ENCODE data around the gene RRP1. TPM values are rescaled to one million over a fixed set of nuclear protein-coding genes. Genes with fewer than 3 reads are reported as not detected.

RRP1 gene
- total and polyA plus RNA-seq, 2 of the 13 experiments (the other 11 are each of a cell fraction or from before 2014, with no cell fraction given) = 20.1 to 35.1 TPM

GRCh38 chr21:43779660-43780059, 9.7 kb upstream of the RRP1 start:
- in situ Hi-C loops (cut with HindIII; ENCODE audit: extremely low pct_ligation_motif_present, low pct_unique_long_range_greater_than_20kb) (no loop called here), intact Hi-C loops (cut with micrococcal nuclease; ENCODE audit: unreplicated experiment) (loop anchor here (10.0 kb wide), 1 partner anchor 75 kb away; no protein-coding TSS in a partner anchor)
- Histone ChIP-seq H3K79me2 (ENCODE audit: insufficient read depth, low read length) (peaks cover 12% of the 10 kb centered on the region), H3K4me2 (ENCODE audit: low read depth, low read length) (peak overlapping the region; percentile 61; the same call in 1 of the 2 replicates), H4K20me1 (ENCODE audit: insufficient read depth, low read length) (no peaks in the 10 kb centered on the region), H3K9me3 (ENCODE audit: low read length) (no peaks in the 10 kb centered on the region), H3K4me3 (replicated peaks in 1 of 3; ENCODE audit: insufficient read depth in 1 of 3, low read depth in 2 of 3, low read length in 3 of 3) (peak overlapping the region in 1 of 3 experiments; percentile 20; a peak in 1 of 6 replicates), H2AFZ (ENCODE audit: low read length) (no peak overlapping the region), H3K4me1 (ENCODE audit: insufficient read depth, low read length) (peaks cover 84% of the 10 kb centered on the region), H3K27ac (ENCODE audit: extremely low read length, insufficient read depth, low read length) (no peak overlapping the region), H3K36me3 (replicated peaks in 1 of 2; ENCODE audit: control insufficient read depth in 1 of 2, insufficient read depth in 2 of 2, low read length in 2 of 2) (no peaks in the 10 kb centered on the region; a peak in 1 of 5 replicates), H3K27me3 (ENCODE audit: control insufficient read depth in 1 of 2, insufficient read depth in 2 of 2, low read length in 2 of 2) (no peaks in the 10 kb centered on the region), H3K9ac (ENCODE audit: insufficient read depth, low read depth, low read length) (no peak overlapping the region)
- POLR2A ChIA-PET = interaction anchor here (1.7 kb wide), 1 partner anchor 51 kb away, joined by 7 read pairs; no protein-coding TSS in a partner anchor
- FAIRE-seq (no peak), ATAC-seq (no peak), DNase-seq (ENCODE audit: low spot score) (no peak)
- CTCF ChIA-PET (ENCODE audit: low intra/inter-chr PET ratio, low total read pairs) = no interaction called here
- BruUV-seq (replicated peaks) = no TSS peak
- 17% methylated on average over 5 of the region's 5 CpGs for WGBS (ENCODE audit: low lambda C conversion rate)
- peak; percentile 35; the same call in 1 of the 2 replicates for TF ChIP-seq MAX (IDR thresholded peaks at IDR 0.05)
- TF ChIP-seq NAIF1 (CRISPR knock-in tag; IDR thresholded peaks at IDR 0.05; ENCODE audit: borderline replicate concordance) = no peak
- no peak for TF ChIP-seq ZHX1 (CRISPR knock-in tag; IDR thresholded peaks at IDR 0.05; ENCODE audit: low read depth)
- TF ChIP-seq THYN1 (CRISPR knock-in tag; IDR thresholded peaks at IDR 0.05; ENCODE audit: borderline replicate concordance, low read depth) = no peak
- TF ChIP-seq ZNF768 (CRISPR knock-in tag; IDR thresholded peaks at IDR 0.05) = peak; percentile 93
- TF ChIP-seq TFAP4 (IDR thresholded peaks at IDR 0.05; ENCODE audit: borderline replicate concordance, low read depth) = peak; percentile 43; the same call in 1 of the 2 replicates
- TF ChIP-seq MED1 (CRISPR knock-in tag; IDR thresholded peaks at IDR 0.05) = peak; percentile 57; the same call in 1 of the 2 replicates
- 0 out of 2 replicates have a peak, but pooled peaks have one; percentile 18 for TF ChIP-seq ERF (CRISPR knock-in tag; IDR thresholded peaks at IDR 0.05)
- TF ChIP-seq SAP130 (CRISPR knock-in tag; IDR thresholded peaks at IDR 0.05; ENCODE audit: low read depth) = peak; percentile 45
- TF ChIP-seq ZNF232 (CRISPR knock-in tag; IDR thresholded peaks at IDR 0.05; ENCODE audit: borderline replicate concordance) = 0 out of 2 replicates have a peak, but pooled peaks have one; percentile 30
- TF ChIP-seq MIXL1 (CRISPR knock-in tag; IDR thresholded peaks at IDR 0.05) = 0 out of 2 replicates have a peak, but pooled peaks have one; percentile 14
- TF ChIP-seq ZNF687 (CRISPR knock-in tag; IDR thresholded peaks at IDR 0.05) = peak; percentile 50; the same call in 1 of the 2 replicates
- peak; percentile 30; the same call in 1 of the 2 replicates for TF ChIP-seq SALL1 (CRISPR knock-in tag; IDR thresholded peaks at IDR 0.05)
- TF ChIP-seq ZNF513 (CRISPR knock-in tag; conservative IDR thresholded peaks at IDR 0.05) = no peak
- TF ChIP-seq SRF (IDR thresholded peaks at IDR 0.05; ENCODE audit: low read depth, low read length) = peak; percentile 94
